HG03354 (cell line): ENCODE data around the gene OXCT2.

Source experiments
- ATAC-seq: cut with Tn5 transposase; IDR thresholded peaks from one replicate; pipeline ENCODE4 v1.9.1; 2021; ENCODE audit warnings: mild to moderate bottlenecking; ENCODE audit not compliant: unreplicated experiment, poor library complexity, severe bottlenecking

Gene OXCT2

DNA sequence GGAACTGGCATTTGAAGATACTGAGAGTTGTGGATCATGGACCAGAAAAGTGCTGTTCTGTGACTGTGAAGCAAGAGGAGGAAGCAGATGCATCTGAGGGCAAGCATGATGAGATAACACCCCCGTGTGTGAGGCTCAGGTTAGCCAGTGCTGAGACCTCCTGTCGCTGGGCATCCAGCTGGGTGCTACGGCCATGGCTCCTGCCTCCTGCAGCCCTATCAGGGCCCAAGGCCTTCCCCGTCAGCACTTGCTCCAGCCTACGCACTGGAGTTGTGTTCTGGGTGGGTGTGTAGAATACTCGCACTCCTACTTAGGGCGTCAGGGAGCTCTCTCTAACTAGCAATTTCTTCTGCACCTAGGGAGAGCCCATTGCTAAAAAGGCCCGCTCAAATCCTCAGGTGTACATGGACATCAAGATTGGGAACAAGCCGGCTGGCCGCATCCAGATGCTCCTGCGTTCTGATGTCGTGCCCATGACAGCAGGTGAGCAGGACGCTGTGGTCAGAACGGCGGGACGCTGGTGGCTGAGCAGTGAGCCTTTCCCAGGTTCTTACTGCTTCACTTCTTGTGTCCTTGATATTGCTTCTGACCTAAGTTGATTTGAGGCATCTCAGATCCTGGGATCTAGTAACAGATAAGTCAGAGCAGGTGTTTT is 26.0 kb downstream of the OXCT2 start:
- ATAC-seq, result no peak

DNA sequence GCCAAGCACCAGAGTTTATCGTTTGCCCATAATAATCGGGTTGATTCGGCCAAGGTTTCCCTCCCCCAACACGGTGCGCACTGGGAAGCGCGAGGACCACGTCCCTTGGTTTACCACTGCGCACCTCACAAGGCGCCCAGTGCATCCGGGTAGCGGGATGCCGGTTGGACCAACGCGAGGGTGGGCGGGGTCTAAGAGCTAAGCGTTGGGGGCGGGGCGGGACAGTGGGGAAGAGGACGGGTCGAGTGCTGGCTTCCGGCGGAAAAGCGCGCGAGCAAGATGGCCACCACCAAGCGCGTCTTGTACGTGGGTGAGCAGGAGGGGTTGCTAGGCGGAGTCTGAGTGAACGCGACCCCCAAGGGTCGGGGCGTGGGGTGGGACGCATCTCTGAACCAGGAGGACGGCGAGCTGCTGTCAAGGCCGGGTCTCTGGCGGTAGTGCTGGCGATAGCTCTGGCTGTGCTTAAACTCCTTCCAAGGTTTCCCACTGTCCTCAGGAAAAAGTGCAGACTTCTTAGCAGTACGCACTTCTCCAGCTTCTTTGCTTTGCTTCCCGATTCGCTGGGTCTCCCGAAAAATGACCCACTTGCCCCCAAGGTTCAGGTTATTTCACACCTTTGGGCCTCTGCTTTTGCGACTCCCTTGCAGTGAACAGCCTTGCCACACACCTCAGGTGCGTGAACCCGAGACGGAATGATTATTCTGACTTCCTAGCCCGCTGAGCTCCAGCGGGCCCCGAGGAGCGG is 32.4 kb downstream of the OXCT2 start, which contains the start of gene PPIE:
Gene PPIE (plus strand): TSS at position 261 of the 745 bp plus-strand sequence. CDS start 19 bp downstream, at position 280.
- peak; percentile 90 for ATAC-seq

DNA sequence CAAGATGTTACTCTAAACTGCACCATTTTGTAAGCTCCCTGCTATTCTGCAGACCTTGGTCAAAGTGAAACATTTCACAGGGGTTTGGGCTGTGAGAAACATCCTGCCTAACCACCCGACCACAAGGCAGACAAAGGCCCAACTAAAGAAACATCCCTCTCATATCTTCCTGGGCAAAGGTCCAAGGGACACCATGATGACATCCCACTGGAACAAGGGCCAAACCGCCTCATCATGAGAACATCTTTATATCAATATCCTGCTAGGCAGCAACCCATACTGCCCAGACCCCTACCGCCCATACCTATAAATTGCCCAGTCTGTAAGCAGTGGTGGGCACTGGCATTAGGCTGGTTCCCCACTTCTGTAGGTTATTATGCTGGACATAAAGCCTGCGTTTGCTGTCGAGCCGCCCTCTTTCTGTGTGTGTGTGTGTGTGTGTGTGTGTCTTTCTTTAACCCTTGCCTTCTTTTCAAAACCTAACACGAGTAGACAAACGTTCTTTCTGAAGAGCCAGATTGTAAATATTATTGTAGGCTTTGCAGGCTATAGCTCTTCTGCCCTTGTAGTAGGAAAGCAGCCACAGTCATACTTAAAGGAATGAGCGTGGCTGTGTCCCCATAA is 33.5 kb downstream of the OXCT2 start:
- ATAC-seq, result no peak

DNA sequence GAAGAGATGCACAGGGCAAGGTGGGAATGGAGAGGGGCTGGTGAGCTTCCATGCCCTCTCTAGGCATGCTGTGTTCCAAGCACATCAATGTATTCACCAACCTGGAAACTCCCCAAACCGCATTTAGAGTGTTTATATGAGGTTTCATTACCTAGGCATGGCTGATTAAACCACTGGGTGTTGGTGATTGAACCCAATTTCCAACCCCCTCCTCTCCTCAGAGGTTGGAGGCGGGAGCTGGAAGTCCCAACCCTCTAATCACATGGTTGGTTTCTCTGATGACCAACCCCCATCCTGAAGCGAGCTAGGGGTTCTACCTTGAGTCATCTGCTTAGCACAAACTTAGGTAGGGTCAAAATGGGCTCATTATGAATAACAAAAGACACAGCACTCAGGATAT is 35.4 kb downstream of the OXCT2 start:
- no peak for ATAC-seq

DNA sequence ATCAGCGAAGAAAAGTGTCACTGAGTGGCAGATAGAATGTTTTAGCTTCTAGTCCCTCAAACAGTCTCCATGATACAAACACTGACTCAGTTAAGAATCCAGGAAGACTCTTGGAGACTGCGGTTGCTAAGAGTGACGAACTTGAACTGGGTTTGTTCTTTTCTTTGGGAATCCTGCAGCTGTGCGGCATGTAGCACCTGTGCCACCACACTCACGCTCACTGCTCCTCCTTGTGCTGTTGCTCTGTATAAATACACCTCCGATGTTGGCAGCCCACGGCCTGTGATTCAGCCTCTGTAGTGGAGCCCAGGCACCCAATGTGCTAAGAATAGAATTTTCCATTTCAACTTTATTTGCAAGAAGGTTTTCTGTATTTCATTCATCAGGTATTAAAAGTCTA is 38.0 kb downstream of the OXCT2 start:
- ATAC-seq, result no peak

DNA sequence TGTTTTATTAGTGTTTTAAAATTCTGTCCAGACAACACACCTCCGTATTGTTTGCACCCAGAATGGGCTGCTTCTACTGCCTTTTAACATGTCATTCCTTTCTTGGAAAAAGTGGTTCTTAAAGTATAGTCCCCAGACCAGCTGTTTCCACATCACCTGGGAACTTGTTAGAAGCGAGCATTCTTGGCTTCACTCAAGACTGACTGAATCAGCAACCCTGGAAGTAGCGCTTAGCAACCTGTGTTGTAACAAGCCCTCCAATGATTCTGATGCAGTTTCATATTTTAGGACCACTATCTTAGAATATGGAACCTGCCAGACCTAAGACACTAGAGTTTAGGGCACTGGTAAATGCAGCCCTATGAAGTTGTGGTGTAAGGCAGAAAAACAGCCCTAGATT is 38.4 kb downstream of the OXCT2 start:
- no peak for ATAC-seq

DNA sequence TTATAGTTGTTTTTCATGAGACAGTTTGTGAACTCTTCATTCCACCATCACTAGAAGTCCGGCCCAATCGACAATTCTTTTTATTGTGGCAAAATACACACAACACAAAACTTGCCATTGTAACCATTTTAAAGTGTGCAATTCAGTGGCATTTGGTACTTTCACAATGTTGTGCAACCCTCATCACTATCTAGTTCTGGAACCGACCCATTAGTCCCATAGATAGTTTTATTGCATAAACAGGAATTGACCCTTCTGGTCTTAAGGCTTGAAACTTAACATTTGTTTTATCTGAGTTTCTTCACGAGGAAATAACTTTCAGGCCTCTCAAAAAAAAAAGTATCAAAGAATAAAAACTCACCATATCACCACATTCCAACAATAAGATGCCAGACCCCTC is 41.3 kb downstream of the OXCT2 start:
- ATAC-seq, result no peak

DNA sequence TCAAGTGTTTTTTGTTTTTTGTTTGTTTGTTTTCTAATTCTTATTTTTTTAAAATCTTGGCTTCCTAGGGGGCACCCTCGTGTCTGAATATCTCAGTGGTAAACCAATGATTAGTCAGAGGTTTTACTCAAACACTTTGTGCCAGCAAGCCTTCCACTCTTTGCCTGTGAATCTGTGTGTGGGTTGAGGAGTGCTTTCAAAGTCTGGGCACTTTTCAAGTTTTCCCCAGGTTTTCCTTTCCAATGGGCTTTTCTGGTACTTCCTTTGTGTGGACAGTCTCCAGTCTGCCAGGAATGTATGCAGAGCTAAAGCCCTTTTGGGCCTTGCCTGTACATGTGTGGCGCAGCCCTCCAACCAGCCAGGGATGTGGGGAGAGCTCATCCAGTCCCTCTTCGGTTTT is 42.1 kb downstream of the OXCT2 start:
- no peak for ATAC-seq

DNA sequence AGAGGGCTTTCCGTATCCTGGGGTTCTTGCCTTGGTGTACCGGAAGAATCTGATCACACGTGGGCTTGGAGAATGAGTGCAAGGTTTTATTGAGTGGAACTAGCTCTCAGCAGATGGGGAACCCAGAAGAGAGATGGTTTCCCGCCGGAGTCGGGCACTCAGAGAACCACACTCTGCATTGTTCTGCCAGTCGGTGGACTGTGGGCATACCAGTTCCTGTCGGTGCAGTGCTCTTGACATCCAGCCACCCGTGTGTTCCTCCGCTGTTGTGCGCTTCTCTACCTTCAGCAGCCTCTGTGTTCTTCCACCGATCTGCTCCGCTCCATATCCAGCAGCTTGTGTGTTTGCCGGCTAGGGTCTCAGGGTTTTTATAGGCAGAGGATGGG is 43.2 kb downstream of the OXCT2 start:
- no peak for ATAC-seq

DNA sequence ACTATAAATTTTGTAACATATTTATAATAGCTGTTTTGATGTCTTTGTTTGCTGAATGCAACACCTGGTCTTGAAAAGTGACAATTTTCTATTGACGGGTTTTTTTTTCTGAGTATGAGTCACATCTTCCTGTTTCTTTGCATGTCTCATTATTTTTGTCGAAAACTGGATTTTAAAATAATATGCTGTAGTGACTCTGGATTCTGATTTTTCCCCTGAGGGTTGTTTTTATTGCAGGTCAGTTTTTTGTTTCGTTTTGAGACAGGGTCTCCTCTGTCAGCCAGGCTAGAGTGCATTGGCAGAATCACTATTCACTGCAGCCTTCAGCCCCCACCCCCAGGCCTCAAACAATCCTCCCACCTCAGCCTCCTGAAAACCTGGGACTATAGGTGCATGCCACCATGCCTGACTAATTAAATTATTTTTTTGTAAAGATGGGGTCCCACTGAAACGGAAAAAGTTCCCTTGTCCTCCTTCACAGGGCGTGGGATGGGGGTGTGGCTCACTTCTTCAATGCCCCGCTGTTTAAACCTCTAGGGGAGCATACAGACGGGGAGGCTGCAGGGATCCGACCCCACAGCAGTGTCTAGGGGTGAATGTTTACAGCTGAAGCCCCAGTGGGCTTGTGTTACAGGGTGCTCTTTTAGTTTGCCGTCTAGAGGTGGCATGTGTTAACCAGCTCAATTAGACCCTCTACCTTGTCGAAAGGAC is 43.8 kb downstream of the OXCT2 start:
- no peak for ATAC-seq

DNA sequence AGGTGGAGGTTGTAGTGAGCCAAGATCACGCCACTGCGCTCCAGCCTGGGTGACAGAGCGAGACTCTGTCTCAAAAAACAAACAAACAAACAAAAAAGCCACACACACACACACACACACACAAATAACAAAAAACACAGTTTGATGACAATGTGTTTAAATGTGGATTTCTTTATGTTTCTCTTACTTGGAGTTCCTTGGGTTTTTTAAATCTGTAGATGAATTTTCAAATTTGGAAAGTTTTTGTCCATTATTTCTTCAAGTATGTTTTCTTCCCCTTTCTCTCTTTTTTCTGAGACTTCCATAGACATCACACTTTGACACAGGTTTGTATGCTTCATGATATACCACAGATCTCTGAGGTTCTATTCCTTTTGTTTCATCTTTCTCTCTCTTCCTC is 44.5 kb downstream of the OXCT2 start:
- ATAC-seq, result no peak

DNA sequence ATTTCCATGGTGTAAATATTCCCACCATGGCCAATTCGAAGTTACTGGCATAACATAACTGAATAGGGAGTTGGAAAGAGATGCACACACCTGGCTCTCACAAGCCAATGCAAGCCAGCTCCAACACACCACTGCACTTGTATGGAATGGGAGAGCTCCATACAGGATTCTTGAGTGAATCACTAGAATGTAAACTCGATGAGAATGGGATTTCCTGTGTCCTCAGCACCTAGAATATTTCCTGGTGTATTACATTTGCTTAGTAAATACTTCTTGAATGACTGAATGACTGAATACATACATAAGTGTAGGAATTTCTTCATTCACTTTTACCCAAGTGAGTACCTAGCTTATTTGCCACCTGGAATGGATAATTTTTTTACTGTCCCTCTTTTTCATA is 48.7 kb downstream of the OXCT2 start:
- ATAC-seq, result no peak

DNA sequence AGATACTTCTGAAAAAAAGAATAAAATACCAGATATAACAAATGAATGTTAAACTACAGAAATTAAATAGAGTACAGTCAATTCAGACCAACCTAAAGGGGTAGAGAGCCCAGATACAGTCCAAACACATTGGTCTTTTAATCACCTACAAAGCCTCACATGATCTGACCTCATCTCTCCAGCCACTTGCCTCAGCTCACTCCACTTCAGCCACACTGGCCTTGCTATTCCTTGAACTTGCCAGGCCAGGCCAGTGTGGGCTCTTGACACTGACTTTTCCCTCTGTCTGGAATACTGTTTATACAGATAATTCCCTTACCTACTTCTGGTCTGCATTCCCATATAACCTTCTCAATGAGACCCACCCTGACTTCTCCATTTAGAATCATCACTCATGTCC is 49.5 kb downstream of the OXCT2 start:
- no peak for ATAC-seq

DNA sequence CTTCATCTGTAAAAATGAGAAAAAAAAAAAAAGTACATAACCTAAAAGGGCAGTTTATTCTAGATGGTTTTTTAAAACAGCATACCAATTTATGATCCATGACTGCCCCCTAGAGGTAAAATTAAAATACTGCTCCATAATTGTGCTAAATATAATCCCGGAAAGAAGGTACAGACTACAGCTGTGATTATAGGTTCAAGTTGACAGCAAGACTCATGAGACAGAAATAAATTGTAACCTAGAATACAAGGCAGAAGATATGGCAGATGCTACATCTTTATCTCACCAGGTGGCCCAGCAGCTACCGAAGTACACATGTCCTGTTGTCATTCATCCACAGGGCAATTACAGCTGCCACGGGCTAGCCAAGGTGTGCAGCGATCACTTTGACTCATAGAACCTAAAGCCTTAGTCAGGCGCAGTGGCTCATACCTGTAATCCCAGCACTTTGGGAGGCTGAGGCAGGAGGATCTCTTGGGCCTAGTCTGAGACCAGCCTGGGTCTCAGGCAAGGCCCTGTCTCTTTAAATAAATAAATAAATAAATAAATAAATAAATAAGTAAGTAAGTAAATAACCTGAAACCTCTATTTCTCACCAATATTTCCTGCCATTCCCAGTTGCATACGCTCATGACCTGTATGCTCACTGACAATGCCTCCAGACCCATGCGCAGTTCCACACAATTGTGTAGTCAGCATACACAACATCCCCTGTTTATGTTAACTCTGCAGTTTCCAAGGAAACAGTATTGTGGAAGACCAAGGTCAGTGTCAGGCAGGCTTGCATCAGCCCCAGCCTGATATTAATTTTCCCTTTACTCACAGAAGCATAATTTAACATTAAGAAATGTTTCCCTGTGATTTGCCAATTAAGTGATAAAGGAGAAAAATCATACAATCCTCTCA is 50.8 kb downstream of the OXCT2 start:
- peak; percentile 43 for ATAC-seq
